ENCODE data around the gene ZFYVE27.

DNA sequence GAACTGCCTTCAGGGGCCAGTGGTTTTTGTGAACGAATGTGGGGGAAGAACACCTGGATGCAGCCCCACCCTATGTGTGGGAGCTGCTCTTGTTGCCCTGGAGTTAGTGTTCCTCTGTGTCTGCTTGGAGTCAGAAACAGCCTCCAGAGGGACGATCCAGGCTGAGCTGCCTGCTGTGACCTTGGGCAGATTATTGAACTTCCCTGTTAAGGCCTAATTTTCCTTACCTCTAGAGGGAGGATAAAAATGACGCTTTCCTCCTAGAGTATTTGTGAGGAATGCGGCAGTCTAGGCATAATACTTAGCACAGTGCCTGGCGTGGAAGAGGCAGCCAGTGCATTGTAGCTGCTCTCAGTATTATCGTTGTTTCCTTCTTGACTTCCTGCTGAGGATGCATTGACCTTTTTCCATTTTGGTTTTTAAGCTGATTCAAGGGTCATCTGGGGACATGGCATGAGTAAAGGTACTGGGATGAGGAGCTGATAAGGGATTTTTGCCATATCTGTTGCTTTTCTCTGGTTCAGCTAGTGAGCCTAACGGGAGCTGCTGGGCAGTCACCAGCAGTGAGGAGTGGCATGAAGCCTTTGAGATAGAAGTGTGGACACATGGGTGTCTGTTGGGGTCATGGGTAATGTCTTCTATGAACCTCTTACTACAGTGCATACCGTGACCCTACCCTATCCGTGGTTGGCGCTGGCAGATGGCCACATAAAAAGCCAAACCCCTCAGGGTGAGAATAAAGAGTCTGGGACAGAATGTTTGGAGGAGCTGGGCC, 6.4 kb downstream of the ZFYVE27 start:
- TF ChIP-seq TEAD4 (IDR thresholded peaks at IDR 0.05): no peak
- TF ChIP-seq TCF12 (IDR thresholded peaks at IDR 0.05; ENCODE audit: low read depth): no peak
- no peak for TF ChIP-seq TAF1 (IDR thresholded peaks at IDR 0.05; ENCODE audit: low read depth)
- TF ChIP-seq EP300 (IDR thresholded peaks at IDR 0.05; ENCODE audit: borderline replicate concordance): no peak
- TF ChIP-seq, protein P1, sequence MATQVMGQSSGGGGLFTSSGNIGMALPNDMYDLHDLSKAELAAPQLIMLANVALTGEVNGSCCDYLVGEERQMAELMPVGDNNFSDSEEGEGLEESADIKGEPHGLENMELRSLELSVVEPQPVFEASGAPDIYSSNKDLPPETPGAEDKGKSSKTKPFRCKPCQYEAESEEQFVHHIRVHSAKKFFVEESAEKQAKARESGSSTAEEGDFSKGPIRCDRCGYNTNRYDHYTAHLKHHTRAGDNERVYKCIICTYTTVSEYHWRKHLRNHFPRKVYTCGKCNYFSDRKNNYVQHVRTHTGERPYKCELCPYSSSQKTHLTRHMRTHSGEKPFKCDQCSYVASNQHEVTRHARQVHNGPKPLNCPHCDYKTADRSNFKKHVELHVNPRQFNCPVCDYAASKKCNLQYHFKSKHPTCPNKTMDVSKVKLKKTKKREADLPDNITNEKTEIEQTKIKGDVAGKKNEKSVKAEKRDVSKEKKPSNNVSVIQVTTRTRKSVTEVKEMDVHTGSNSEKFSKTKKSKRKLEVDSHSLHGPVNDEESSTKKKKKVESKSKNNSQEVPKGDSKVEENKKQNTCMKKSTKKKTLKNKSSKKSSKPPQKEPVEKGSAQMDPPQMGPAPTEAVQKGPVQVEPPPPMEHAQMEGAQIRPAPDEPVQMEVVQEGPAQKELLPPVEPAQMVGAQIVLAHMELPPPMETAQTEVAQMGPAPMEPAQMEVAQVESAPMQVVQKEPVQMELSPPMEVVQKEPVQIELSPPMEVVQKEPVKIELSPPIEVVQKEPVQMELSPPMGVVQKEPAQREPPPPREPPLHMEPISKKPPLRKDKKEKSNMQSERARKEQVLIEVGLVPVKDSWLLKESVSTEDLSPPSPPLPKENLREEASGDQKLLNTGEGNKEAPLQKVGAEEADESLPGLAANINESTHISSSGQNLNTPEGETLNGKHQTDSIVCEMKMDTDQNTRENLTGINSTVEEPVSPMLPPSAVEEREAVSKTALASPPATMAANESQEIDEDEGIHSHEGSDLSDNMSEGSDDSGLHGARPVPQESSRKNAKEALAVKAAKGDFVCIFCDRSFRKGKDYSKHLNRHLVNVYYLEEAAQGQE (IDR thresholded peaks at IDR 0.05; ENCODE audit: low read depth): no peak
- TF ChIP-seq, protein P2, sequence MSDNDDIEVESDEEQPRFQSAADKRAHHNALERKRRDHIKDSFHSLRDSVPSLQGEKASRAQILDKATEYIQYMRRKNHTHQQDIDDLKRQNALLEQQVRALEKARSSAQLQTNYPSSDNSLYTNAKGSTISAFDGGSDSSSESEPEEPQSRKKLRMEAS (IDR thresholded peaks at IDR 0.05): no peak
- no peak for TF ChIP-seq CREB1 (IDR thresholded peaks at IDR 0.05; ENCODE audit: low read depth)
- no peak for TF ChIP-seq FOXM1 (IDR thresholded peaks at IDR 0.05; ENCODE audit: borderline replicate concordance, low read depth)
- TF ChIP-seq EGR1 (IDR thresholded peaks at IDR 0.05): no peak
- TF ChIP-seq ZBTB7A (IDR thresholded peaks at IDR 0.05; ENCODE audit: low read depth): no peak
- no peak for TF ChIP-seq YY1 (IDR thresholded peaks at IDR 0.05; ENCODE audit: low read depth)
